Measurements from ENCODE around the gene MTA1.

MTA1 gene

DNA sequence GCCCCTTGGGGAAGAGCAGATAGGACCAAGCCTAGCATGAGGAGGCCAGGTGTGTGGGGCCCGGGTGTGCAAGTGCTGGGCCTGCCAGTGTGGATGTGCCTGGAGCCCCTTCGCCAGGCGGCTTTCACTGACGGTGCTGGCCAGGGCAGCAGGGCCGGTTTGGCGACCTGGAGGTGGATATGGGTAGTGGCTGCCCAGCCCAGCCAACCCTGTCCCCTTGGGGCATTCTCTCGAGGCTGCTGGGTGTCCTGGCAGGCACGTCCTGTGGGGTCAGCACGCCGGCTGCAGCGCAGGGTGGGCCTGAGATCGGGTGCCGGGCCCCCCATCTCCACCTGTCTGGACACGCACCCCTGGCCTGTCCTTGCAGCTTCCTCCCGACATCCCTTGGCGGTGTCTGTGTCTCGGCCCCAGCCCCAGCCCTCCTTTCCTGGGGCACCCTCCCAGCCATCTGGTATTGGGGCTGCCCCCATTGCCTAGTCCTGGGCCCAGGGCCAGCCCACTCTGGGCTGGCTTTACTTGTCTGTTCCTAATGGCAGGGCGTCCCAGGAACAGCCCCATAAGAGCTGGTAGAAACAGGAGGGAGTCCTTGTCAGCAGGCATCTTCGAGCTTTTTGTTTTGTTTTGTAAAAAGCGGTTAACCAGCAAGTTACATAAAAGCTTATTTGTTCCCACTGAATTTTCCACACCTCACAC is 47.8 kb downstream of the MTA1 start:
- DNase-seq: no peak

DNA sequence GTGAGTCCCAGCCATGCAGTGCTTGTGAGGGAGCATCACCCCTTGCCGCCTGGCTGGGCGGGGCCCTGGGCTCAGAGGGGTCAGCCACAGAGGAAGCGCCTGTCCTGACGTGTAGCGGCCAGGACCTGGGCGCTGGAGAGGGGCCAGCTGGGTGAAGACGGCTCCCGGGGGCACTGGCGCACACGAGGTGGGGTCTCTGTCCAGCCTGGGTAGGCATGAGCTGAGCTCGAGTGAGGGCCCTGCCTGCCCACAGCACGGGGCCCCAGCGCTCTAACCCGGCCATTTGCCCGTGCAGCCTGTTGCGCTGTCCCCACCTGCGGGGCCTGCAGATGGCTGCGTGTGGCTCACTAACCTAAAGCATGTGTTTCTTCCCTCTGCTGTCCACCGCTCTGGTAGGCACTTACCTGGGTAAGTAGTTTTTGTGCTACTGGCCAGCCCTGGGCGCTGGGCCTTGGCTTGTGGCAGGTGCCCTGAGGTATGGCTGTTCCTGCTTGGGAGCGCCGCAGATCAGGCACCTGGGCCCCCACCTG is 48.4 kb downstream of the MTA1 start:
- DNase-seq: no peak

DNA sequence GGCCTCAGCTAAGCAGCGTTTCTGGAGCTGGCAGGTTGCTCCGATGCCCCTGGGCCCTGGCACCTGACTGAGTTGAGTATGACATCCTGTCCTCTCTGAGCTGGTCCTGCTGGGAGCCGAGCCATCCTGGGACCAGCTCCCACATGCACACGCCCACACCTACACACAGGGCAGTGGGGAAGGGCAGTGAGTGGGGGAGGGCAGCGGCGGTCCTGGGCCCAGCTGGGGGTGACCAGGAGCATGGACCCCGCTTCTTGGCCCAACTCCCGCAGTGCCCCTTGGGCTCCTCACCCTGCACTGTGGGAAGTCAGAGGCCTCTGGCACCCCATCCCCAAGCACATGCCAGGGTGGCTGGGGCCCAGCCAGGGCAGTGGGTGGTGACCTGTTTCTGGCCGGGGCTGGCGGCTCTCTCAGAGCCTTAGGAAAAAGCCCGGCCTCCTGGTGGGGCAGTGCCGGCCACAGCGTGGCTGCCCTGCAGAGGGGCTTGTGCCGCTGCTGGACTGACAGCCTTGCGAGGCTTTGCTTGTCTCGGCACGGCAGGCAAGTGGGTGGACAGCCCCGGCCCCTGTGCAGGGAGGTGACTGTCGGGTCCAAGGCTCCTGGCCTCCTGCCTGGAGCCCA is 49.1 kb downstream of the MTA1 start:
- DNase-seq: no peak

DNA sequence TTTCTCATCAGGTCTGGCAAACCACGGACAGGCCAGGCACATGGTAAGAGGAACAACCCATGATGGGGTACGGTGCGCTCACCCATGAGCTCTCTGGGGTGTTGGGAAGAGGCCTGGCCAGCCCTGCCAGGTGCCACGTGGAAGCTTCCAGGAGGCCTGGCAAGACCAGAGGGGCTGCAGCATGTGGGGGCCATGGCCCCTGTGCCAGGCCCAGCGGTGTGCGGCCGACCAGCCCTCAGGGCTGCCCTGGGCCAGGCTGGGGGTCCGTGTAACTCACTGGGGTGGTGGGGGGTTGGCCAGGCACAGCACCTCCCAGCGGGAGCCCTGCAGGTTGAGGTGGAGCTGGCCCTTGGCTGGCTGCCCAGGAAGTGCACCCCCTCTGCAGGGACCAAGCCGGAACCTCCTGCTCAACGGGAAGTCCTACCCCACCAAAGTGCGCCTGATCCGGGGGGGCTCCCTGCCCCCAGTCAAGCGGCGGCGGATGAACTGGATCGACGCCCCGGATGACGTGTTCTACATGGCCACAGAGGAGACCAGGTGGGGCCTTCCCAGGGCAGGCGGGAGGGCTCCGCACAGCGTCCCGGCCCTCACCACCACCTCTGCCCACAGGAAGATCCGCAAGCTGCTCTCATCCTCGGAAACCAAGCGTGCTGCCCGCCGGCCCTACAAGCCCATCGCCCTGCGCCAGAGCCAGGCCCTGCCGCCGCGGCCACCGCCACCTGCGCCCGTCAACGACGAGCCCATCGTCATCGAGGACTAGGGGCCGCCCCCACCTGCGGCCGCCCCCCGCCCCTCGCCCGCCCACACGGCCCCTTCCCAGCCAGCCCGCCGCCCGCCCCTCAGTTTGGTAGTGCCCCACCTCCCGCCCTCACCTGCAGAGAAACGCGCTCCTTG is 50.1 kb downstream of the MTA1 start:
- no peak for DNase-seq

DNA sequence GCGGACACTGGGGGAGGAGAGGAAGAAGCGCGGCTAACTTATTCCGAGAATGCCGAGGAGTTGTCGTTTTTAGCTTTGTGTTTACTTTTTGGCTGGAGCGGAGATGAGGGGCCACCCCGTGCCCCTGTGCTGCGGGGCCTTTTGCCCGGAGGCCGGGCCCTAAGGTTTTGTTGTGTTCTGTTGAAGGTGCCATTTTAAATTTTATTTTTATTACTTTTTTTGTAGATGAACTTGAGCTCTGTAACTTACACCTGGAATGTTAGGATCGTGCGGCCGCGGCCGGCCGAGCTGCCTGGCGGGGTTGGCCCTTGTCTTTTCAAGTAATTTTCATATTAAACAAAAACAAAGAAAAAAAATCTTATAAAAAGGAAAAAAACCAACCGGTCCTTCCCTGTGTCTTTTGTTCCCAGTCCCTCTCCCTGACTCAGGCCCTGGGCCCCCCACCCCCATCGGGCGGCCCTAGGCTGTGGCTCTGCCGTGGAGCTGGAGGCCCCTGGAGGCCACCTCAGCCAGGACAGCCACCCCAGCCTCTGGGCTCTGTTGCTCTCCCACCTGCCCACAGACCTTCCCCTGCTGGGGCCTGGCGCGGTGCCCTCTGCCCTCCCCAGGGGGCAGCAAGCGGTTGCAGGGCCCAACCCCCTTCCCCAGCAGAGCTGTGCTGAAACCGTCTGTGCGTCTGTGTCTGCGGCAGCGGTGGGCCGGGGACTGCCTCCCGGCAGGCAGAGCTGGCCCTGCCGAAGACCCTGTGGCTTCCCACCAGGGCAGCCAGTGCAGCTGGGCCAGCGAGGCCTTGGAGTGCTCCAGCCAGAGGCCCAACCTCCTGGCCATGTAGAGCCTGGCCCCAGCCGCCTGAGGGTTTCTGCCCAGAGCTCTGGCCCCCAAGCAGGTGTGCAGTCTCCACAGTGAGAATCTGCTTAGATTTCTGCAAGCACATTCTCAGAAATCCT is 51.0 kb downstream of the MTA1 start:
- no peak for DNase-seq

DNA sequence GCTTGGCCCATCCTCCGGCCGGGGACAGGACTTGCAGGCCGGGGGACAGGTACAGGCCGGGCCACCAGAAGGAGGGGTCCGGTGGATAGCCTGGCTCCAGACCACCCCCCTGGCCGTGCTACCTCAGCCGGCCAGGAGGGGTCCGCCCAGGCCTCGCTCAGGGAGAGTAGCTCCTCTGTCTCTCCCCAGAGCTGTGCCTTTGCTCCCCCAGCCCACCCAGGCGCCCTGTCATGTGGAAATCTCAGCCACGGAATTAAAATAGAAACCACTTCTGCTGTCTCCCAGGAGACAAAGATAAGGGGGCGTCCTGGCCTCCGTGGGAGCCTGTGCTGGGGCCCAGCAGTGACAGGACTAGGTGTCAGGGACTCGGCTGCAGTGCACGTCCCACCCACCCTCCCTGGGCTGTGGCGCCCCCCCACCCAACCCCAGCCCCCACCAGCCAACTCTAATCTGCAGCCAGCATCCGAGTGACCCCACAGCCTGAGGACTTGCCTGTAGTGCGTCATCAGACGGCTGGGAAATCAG is 51.7 kb downstream of the MTA1 start:
- DNase-seq: no peak

DNA sequence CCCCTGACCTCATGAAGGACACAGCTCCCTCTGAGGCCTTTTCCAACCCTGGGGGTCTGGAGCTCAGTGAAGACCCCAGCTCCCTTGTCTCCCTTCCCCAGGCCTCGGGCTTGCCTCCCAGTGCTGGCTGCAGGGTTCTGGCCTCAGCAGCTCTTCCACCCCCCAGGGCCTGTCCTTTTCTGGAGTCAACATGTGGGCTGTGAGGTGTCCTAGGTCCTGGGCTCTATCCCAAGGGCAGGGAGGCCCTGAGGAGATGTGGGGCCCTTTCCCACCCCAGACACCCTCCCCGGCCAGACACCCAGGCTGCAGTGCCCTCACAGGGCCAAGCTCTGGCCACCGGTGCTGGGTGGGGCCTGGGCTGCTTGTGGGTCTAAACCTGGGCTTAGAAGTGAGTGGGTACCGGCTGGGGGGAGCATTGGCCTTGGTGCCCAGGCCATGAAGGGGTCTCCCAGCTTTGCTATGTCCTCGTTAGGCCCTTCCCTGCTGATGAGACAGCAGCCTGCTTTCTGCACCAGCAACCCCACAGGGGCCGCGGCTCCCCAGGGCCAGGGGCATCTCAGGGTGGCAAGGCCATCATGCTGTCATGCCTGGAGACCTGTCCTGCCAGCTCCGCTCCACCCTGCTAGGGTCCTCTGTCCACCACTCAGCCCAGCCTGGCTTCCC is 52.3 kb downstream of the MTA1 start:
- no peak for DNase-seq

DNA sequence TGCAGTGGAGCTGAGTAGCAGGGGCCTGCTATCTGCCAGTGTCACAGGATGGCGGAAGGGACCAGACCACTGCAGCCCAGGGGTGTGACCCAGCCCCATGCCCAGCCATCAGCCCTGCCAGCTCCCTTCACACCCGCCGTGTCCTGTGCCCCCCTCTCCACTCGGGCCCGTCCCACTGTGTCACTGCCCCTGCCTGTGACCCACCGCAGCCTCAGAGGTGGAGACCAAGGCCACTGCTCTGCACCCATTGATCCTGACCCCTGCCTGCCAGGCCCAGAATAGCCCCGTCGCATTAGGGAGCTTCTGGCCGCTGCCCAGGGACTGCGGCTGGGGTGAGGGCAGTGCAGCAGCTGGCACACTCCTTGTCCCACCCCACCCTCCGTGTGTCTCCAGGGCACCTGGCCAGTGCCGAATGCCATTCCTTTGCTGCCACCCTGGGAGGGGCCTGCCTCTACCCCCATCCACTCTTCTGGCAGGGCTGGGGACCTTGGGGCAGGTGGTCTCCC is 52.9 kb downstream of the MTA1 start:
- no peak for DNase-seq

DNA sequence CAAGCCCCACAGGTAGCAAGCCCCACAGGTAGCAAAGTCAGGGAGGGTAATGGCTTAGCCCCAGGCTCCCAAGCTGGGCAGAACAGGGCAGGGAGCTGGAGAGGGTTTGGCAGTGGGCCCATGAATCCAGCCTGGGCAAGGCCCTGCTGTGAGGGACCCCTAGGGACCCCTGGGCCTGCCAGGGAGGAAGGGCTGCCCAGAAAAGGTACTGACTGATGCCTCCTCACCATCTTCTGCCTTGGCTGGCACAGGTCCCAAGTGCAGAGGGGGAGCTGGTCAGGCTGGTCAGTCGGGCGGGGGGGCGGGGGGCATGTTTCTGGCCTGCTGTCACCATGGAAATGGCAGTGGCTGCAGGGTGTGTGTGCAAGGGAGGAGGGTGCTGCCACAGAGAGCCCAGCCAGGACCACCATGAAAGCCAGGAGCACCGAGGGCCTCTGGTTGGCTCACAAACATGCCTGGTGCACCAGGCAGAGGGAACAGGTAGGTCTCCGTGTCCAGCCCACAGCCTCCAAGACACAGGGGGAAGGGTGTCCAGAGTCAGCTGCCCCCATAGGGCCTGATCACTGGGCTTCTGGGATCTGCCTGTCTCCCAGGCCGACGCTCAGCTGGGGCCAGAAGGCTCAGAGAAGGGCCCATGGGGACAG is 53.5 kb downstream of the MTA1 start:
- no peak for DNase-seq

DNA sequence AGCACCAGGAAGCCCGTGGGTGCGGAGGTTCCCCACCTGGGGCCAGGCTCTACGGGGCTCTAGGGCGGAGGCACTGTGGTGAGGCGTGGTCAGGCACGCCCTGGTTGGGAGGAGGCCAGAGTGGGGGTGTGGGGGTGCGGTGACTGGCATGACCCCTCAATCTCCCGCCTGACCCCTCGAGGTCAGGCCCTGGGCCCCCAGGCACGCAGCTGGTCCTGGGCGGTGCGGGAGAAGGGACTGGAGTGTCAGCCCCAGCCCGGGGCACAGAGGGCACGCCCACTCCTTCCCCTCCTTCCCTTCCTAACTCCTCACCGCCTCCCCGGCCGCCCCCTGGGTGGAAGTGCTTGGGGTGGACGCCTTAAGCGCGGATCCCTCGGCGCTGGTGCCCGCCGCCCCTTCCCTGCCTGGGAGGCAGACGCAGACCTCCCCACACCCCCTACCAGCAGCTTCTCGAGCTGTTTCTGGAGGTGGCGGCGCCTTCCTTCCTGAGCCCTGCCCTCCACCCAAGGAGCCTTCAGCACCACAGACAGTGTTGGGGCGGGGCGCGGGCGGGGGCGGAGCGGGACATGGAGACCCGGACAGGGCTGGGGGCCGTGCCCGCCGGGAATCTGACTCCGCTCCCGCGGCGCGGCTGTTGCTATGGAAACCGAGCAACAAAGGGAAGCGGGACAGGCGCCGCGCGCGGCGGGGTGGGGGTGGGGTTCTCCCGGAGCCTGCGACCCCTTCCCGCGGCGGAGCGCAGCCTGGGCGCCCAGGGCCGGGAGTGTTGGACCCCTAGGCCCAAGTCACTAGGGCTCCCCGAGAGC is 54.3 kb downstream of the MTA1 start:
- DNase-seq: peak in 1 of 2 donors; percentile 44

DNA sequence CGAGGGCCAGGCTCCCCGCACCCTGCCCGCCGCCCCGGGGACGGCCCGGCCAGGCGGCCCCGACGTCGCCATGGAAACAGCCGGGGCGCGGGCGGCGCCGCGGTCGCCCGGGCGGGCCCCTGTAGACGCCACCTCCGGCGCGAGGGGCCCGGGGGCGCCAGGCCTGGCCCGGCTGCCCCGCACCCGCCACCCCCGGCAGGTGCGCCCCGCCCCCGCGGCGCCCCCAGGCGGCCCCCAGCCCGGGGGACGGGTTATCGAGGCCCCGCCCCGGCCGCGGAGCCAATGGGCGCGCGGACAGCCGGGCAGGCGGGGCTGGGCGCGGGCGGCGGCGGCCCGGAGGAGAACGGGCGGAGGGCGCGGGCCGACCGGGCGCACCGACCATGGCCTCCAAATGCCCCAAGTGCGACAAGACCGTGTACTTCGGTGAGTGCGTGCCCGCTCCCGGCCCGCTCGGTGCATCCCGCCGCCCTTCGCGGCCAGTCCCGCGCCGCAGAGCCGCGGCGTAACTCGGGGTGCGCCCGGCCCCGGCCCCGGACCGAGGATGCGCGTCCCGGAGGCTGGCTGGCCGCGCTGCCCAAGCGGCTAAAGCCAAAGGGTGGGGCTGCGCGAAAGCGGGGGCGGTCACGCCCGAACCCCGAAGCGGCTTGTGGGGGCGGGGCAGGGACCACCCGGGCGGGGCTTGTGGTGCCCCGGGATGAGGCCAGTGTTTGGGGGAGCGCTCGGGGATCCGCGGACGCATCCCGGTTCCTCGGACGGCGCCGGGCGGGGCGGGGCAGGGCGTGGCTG is 55.0 kb downstream of the MTA1 start, which contains the start of gene CRIP2:
Gene CRIP2 (plus strand): TSS at position 339 of the 786 bp plus-strand sequence. CDS start 42 bp downstream, at position 381.
- peak in 1 of 2 donors; percentile 21 for DNase-seq

DNA sequence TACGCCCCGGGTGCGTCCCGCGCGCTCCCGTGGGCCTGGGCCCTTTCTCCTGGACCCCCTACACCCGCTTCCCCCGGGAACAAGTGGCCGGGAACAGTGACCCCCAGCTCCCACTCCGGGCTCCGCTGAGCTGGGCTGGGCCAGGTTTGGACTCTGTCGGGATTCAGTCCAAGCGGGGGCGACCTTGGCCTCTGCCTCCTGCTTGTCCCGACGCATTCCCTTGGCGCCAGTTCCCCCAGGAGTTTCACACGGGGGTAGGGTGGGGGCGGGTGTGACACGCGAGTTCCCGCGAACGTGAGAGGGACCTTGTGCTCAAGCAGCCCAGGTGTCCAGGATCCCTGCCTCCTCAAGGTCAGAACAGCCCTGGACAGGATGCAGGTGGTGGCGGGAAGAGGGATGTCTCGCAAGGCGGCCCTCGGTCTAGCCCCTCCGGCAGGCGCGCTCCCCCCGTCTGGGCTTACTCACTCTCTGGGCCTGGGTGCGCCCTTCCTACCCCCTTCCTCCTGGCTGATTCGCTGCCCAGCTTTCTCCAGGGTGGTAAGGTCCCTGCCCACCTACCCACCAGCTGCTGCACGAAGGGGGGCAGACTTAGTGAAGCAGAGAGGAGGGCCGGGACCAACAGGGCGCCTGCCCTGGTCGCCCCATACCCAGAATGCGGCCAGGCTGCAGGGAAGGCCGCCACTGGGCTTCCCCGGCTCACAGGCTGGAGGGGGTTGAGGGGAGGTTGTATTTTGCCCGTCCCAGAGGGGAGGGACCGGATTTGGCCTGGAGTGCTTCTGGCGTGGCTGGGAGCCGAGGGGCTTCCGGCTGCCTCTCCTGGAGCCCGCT is 55.9 kb downstream of the MTA1 start:
- no peak for DNase-seq

DNA sequence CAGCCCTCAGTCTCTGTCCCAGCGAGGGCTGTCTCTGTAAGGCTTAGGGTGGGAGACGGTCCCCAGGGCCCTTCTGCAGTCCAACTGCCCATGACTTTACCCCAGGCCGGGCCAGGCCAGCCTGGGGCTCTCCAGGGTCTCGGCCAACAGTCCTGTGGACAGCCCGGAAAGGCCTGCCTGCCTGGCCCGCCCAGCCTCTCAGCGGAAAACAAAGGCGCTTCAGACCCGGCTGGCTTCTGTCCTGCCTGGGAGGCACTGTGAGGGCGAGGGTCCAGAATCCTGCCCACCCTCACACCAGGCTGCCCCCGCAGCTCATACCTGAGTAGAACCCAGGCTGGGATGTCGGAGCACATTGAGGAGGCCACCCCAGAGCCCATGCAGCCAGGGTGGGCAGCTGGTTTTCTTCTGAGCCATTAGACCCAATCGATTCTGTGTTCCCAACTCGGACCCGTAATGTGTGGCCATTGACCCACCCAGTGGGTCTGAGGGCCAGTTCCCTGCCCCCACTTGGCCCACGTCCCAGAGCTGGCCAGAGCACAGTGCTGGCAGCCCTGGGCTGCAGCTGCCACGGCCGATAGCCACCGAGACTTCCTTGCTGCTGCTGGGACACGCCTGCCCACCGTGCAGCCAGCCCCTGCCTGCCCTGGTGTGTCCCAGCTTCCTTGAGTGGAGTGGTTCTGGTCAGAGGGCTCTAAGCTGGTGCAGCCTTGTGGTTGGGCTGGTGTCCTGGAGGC is 56.6 kb downstream of the MTA1 start:
- peak; percentile 75 to 88 for DNase-seq

DNA sequence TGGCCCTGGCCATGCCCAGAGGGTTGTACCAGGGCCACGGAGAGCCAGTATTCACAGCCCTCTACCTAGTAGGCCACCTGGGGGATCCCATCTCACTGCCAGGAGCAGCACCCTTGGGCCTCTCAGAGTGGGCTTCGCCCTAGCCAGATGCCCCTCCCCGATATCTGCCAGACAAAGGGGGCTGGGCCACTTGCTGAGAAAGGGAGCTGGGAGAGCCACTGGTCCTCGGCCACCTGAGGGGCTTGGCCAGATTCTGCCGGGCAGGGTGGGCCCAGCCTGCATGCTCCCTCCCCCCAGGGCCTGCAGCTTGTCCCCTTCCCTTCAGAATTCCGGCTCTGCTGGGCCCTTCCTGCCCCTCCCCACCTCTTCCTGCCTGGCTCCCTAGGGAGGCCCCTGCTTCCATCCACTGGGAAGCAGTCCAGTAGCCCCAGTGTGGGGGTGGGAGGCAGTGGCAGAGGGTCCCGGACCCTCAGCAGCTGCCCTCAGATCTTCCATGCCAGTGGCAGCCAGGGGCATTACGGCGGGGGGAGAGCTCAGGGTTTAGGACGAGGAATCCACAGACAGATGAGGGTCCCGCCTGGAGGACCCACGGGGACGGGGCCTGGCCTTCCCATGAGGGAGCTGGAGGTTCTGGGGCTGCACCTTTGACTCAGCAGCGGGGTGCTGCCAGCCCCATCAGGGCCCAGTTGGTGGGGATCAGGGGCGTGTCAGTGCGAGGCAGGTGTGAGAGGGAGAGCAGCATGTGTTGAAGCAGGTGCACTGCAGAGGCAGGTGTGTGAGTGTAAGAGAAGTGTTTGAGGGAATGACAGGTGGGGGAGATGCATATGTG is 57.4 kb downstream of the MTA1 start:
- DNase-seq: no peak

DNA sequence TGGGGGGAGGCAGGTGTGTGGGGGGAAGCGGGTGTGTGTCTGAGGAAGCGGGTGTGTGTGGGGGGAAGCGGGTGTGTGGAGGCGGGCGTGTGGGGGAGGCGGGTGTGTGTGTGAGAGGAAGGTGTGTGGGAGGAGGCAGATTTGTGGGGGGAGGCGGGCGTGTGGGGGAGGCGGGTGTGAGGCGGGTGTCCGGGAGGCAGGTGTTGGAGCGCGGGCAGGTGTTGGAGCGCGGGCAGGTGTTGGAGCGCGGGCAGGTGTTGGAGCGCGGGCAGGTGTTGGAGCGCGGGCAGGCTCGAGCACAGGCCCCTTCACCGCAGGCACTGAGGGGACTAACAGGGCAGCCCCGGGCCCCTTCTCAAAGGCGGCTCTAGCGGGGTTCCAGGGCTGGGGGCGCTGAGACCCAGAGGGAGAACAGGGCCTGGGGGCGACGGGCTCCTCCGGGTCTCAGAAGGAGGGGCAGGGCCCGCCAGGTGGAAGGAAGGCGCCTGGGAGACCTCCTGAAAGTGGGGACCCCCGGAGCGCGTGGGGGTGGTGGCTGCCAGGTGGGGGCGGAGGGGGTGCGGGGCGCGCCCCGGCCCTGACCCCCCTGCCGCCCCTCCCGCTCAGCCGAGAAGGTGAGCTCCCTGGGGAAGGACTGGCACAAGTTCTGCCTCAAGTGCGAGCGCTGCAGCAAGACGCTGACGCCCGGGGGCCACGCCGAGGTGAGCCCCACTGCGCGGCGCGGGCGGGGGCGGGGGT is 58.2 kb downstream of the MTA1 start:
- DNase-seq: no peak
